NCI-H774 (cell line): ENCODE measurements around the gene CCL21.
"Not testable (repeated sequence)": the region's sequence is repeated elsewhere in the genome, so short reads cannot be mapped to it uniquely, and the experiment has no call there.

ENCODE experiments used
- DNase-seq: peaks from one replicate; lab custom pipeline; 2025; lab: John Stamatoyannopoulos, UW

The CCL21 gene, protein sequence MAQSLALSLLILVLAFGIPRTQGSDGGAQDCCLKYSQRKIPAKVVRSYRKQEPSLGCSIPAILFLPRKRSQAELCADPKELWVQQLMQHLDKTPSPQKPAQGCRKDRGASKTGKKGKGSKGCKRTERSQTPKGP

DNA sequence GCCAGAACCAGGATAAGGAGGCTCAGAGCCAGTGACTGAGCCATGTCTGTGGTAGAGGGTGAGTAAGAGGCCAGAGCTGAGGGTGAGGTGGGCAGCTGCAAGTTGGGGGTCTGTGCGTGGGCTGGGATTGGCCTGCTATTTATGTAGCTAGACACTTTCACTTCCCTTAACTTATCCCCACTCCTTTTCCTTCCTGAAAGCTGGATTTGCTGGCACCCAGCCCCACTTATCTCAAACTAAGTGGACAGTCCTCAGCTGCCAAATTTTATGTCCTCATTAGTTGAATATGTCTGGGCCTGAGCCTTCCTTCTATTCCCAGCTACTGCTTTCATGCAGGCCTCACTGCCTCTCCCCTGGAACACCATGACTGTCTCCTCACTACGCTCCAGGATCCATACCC, at the start of gene CCL21:
Gene CCL21, minus strand, starts transcription at position 114 of the 400 bp plus-strand sequence. Its CDS starts 70 bp downstream, at position 44.
- no peak for DNase-seq

DNA sequence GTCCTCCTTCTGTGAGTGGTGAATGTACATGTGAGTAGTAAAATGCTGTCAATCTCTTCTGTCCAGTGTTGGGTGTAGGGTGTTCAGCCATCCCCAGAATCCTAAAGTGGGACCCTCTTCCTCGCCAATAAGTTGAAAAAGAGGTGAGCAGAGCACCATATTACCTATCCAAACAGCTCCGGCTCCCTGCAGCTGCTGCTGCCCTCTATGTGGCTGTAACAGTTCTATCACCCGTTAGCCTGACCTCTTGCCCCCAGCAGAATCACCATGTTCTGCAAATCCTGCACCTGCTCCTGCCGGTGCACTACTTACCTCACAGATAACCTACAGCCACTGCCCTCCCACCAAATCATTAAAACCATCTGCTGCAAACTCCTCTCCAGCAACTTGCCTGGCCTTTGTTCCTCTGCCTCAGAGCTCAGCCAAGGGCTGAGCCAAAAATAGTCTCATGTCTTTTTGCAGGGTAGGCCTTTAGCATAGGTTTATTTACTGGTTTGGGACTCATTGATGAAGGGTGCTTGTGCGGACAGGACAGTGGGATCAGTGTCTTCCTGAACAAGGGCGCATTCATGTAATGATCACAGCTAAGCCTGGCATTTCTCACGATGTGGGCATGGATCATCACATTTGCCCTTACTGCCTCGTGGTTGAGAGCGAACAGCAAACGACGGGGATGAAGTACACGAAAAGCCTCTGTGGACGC, 49.6 kb upstream of the CCL21 start:
- no peak for DNase-seq

DNA sequence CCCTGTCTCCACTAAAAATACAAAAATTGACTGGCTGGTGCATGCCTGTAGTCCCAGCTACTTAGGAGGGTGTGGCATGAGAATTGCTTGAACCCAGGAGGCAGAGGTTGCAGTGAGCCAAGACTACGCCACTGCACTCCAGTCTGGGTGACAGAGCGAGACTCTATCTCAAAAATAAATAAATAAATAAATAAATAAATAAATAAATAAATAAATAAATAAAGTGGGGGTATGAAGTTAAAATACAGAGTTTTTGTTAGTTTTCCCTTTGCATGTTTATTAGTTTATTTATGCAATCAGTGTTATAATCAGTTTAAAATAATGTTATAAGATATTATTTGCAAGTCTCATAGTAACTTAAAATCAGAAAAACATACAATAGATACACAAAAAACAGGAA, 40.4 kb upstream of the CCL21 start:
- not testable (repeated sequence) for DNase-seq

DNA sequence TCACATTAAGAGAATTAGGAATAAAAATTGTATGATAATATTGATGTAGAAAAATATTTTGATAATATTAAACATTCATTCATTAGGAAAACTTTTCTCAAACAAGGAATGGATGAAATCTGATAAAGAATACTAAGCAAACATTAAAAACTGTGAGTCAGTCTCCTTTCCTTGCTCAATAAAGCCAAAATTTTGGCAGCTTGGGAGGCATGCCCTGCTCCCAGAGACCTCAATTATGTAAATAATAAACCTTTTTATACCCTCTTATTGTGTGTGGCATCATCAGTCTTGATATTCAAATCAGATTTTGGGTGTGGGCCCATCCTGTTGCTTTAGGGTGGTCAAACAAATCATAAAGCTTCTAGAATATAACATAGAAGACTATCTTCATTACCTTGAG, 36.6 kb upstream of the CCL21 start:
- no peak for DNase-seq

DNA sequence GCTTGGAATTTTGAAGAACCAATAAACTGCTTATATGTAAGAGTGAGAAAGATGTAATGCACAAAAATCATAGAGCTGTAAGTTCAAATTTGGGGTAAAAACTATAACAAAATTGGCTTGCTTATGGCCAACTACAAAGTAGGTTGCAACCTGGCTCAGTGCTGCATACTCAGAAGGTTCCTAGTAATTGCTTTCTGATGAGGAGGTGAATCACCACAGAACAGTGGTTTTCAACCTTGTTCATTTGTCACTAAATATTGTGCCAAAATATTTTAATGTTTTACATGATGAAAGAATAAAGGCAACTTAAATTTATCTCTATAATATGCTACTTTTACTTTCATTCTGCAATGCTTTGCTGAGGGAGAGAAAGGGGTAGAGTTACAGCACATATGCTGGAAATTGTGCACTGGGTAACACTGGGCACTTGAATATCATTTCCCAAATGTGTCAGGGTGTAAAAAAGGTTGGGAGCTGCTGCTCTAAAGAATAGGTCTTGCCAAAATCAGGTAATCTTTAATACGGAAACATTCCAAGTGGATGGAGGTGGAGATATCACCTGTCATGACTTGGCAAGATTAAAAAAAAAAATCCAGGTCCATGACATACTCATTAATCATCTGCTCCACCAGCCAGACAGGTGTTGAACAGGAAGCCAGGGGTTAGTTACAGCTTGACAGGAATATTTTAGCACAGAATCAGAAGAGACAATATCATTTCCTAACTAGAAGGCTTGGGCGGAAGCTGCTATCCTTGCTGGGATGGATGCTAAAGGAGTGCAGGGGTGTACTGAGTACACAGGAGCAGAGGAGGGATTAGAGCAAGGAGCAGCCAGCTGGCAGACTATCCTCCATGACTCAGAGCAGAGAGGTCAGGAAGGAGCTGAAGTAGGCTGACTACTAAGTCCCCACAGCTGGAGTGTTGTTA, 34.6 kb upstream of the CCL21 start:
- no peak for DNase-seq

DNA sequence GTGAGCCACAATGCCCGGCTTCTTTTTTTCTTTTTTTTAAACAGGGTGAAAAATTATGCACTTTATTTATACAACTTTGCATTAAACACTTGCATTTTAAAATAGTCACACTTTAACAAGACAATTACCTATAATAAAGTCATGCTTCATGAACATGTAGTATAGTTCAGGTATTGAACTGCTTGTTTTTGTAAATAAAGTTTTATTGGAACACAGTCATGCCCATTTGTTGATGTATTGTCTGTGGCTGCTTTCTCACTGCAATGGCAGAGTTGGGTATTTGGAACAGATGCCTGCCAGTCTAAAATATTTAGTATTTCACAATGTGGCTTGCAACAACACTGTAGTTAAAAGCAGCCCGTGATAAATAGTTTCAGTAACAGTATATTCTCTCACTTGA, 32.8 kb upstream of the CCL21 start:
- DNase-seq, result no peak

DNA sequence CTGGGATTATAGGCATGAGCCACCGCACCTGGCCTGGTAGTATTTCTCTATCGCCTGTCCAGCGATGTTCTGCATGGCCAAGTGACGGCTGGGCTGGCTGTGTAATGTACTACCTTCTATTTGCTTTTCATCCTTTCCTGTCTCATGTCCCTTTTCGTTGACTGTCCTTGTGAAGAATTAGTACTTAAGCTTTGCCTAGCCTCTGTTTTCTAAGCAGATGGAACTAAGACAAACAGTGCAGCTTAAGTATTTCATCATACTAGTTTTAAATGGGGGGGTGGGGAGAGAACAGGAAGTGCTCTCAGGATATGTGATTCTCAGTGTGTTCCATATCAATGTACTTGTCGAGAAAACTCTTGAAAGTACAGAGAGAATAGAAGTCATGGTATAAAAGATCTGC, 31.7 kb upstream of the CCL21 start:
- DNase-seq, result no peak

DNA sequence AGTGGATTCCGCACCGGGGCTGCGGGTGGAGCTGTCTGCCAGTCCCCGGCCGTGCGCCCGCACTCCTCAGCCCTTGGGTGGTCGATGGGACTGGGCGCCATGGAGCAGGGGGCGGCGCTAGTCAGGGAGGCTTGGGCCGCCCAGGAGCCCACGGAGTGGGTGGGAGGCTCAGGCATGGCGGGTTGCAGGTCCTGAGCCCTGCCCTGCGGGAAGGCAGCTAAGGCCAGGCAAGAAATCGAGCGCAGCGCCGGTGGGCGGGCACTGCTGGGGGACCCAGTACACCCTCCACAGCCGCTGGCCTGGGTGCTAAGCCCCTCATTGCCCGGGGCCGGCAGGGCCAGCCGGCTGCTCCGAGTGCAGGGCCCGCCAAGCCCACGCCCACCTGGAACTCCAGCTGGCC, 30.2 kb upstream of the CCL21 start:
- not testable (repeated sequence) for DNase-seq

DNA sequence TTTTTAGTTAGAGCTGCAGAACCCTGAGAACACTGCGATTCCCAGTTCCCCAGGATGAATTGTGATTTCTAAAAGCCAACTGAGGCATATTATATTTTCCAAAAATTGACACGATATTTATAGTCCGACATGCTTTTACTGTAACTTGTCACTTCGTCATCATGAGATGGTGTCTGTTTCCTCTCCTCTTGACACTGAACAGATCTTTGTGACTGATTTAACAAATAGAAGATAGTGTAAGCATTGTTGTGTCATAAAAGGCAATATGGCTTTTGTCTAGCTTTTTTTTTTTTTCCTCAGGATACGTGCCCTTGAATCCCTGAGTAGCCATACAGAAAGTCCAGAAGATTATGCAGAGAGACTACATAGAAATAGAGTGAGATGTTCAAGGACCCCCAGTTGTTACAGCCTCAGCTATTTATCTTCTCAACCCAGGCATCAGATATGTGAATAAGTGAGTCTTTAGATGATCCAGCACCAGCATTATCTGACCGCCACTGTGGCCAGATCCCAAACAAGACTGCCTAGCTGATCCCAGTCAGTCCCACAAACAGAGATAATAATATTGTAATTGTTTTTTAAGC, 27.8 kb upstream of the CCL21 start:
- no peak for DNase-seq

DNA sequence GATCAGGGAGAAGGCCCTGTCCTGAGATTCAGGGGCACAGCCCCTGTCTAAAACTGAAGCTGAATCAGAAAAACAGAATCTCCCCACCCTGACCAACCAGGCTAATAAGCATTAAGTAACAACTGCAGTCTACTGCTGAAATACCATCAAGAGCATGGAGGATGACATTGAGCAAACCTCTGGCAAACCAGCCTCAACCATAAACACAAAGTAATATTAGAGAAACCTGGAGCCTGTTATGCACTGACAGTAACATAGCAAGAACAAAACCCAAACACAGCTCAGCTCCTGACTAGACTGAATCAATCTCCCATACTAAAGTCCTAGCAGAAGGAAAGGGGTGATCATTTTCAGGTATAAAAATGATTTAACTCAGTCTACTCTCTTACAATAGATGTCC, 24.8 kb upstream of the CCL21 start:
- no peak for DNase-seq

DNA sequence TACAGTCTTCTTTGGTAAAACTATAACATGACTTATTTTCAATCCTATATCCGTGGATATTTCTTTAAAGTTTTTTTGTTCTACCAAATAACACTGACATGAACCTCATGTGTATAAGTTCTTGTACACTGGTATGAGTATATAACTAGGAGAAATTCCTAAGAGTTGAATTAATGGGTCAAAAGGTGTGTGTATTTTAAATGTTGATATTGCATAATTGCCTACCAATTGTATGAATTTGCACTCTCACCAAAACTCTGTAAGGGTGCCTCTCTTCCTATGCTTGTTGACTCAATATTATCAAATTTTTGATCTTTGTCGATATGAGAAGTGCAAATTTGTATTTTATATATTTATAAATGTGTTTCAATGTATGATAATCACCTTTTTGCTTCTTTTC, 22.9 kb upstream of the CCL21 start:
- DNase-seq, result no peak

DNA sequence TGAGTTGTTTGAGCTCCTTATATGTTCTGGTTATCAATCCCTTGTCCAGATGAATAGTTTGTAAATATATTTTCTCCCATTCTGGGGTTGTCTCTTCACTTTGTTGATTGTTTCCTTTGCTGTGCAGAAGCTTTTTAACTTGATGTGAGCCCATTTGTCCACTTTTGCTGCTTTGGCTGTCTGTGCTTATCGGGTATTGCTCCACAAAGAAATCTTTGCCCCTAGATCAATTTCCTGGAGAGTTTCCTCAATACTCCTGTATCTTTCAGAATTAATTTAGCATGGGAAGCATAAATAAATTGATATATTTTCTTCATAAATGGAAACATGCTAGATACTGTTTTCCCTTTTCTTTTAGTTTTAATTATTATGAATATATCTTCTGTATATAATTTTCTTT, 22.5 kb upstream of the CCL21 start:
- no peak for DNase-seq

DNA sequence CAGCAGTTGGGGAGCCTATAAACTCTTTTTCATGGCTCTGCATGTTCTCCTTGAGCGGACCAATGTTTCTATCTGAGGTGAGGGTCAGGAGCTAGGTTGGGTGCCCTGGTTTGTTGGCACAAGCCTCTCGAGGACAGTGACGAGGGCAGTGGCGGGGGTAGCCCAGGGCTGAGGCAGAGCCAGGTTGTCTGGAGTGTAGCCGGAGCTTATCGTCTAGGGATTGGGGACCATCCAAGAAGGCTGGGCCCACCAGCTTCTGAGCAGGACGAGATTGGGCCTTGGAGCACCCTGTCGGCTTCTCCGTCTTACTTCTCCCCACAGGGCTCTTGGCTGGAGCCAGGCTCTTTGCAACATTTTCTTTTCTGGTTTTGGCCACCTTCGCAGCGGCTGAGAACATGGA, 13.2 kb upstream of the CCL21 start:
- DNase-seq, result no peak

DNA sequence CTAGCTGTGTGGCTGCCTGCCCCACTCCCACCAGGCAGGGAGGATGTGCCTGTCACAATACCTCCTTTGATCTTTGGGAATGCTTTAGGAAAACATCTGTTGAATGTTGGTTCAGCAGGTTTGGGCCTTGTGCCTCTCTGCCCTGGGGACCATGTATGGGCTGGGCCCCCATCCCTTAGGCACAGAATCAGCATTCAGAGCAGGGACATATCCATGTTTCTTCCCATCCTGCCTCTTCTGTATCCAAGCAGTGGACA, 9.8 kb upstream of the CCL21 start:
- not testable (repeated sequence) for DNase-seq

DNA sequence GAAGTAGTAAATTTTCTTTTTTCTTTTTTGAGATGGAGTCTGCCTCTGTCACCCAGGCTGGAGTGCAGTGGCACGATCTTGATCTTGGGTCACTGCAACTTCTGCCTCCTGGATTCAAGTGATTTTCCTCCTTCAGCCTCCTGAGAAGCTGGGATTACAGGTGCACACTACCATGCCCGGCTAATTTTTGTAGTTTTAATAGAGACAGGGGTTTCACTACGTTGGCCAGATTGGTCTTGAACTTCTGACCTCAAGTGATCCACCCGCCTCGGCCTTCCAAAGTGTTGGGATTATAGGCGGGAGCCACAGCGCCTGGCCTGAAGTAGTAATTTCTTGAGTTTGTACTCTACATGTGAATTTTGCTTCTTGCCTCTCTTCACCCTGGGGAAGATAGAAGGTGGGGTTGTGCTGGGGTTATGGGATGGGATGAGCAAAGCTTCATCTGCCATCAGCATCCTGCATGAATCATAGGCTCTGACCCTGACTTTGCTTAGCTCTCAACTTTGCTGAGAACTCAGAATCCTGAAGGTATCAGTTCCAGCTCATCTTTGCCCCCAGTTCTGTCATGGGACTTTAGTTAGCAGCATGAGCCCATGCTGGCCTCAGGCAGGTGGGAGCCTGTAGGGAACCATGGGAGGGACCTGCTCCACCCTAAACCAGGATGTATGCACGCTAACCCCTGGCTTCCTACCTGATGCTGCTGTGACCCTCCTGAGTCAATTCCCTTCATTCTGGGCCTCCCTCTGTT, 9.3 kb upstream of the CCL21 start:
- DNase-seq, result no peak

DNA sequence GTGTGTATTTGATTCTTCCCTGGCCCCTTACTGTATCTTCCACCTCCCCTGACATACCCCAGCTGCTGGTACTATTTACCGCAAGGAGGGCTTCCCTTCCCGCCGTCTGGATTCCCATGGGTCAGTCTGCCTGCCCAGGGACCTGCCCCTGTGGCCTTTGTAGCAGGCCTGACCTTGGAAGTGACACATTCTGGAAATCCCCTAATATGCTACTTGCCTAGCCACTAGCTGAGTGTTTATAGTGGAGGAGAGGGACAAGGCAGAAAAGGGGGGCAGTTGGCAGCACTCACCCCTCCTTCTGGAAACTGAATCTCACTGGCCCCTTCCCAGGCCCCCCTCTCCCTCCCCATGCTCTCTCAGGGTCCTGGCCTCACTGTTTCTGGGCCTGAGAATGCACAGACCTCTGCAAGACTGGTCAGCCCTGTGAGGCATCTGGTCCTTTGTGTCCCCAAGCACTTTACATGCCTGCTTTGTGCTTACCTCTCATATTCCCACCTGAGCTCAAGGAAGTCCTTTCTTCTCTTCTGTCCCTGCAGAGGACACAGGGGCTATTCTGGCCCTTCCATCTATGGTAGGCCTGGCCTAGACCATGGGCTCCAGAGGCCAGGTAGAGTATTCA, 8.2 kb upstream of the CCL21 start:
- no peak for DNase-seq

DNA sequence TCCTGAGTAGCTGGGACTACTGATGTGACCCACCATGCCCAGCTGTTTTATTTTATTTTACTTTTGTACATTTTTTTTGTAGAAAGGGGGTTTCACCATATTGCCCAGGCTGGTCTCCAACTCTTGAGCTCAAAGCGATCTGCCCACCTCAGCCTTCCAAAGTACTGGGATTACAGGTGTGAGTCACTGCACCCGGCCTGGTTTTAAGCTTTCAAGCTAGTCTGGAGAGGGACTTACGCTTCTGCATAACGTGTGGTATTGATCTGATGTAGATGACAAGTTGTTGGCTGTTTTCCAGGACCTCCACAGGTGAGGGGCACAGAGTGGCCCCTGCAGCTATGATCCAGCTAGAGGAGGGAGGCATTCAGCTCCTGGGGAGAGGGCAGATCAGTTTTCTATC, 6.8 kb upstream of the CCL21 start:
- DNase-seq, result no peak

DNA sequence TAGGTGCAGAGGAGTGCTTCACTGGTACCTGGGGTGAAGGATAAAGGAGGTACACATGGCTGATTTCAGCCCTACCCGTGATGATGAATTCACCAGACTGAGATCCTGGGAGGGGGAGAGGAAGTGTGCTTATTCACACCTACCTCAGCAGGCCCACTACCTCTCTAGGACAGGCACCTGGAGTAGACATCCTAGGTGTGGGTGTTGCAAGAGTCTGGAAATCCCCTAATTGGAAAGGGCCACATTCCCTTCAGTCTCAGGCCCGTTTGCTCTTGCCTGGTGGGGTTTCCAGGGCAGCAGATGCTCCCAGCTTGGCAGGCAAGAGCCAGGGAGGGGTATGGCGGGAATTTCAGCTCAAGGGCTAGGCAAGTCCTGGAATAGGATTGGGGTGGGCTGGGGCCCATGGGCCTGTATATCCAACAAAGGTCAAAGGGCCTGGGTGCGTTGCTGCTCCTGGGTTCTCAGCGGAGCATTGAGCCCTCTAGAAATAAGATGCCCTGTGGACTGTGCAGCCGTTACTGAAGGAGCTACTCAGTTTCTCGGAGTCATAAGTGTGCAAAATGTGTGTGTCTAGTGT, 5.8 kb upstream of the CCL21 start:
- DNase-seq, result no peak

DNA sequence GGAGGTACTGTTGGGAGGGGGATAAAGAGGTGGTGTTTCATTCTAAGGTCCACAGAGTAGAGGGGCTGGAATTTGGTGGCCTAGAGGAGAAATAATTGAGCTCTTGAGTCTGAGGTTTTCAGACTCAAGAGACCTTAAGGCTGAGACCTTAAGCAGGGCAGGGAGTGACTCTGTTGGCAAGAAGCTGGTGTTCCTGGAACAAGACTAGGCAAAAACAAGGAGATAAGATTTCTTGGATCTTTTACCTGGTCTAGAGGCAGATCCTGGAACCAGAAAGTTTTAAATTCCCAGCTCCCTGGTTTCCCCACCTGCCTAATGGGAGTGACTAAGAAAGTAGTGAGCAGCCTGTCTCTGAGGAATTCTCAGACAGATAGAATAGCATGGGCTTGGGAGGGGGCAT, 4.1 kb upstream of the CCL21 start:
- DNase-seq, result no peak

DNA sequence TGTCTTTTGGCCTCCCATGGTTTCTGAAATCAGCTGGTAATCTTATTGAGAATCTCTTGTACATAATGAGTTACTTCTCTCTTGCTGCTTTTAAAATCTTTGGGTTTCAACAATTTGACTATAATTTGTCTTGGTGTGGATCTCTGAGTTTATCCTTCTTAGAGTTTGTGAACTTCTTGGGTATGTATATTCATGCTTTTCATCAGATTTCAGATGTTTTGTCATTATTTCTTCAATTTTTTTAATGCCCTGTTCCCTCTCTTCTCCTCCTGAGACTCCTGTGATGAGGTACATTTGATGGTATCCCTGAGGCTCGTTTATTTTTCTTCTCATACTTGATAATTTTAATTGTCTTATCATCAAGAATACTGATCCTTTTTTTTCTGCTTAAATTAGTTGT, 2.2 kb upstream of the CCL21 start:
- DNase-seq, result no peak

DNA sequence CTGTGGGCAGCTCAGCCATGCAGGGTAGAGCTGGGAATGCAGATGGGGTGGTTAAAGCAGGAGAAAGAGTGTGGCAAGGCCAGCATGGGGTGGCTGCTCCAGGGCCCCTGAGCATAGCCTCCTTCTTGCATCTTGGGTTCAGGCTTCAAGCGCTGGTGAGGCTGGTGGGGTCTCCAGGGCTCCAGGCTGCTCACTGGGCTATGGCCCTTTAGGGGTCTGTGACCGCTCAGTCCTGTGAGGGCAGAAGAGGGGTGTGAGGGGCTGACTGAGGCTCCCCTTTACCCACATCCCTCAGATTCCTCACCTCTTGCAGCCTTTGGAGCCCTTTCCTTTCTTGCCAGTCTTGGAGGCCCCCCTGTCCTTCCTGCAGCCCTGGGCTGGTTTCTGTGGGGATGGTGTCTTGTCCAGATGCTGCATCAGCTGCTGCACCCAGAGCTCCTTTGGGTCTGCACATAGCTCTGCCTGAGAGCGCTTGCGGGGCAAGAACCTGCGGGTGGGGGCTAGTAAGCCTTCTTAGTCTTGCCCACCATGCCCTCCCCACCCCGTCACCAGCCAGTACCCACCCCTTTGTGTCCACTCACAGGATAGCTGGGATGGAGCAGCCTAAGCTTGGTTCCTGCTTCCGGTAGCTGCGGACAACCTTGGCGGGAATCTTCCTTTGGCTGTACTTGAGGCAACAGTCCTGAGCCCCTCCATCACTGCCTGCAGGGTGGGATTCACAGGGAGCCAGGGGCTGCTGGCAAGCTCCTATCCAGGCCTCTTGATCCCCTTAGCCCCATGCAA, 549 bp downstream of the CCL21 start:
- DNase-seq, result no peak
